ENCODE measurements around the gene GOLT1A. TPM values are rescaled to one million over a fixed set of nuclear protein-coding genes. Genes with fewer than 3 reads are reported as not detected.
"Not testable (repeated sequence)": the region's sequence is repeated elsewhere in the genome, so short reads cannot be mapped to it uniquely, and the experiment has no call there.

Gene GOLT1A
- total RNA-seq, 1 experiment from 2014 or later, result not detected

- no peak for DNase-seq
- Histone ChIP-seq H3K27me3 (no peaks in the 10 kb centered on the region), H3K36me3 (no peaks in the 10 kb centered on the region)
These were observed 40.4 kb upstream of the GOLT1A start for GRCh38 chr1:204254031-204254661.

GRCh38 chr1:204251926-204252689 lies 38.3 kb upstream of the GOLT1A start:
- peaks cover 5% of the 10 kb centered on the region for H3K4me1 ChIP-seq
- no peaks in the 10 kb centered on the region for H3K36me3 ChIP-seq
- H3K9me3 ChIP-seq (replicated peaks), result no peaks in the 10 kb centered on the region
- DNase-seq, result no peak
- no peak overlapping the region for H3K27ac ChIP-seq
- H3K4me3 ChIP-seq, result no peak overlapping the region
- no peaks in the 10 kb centered on the region; the same call in 1 of the 2 replicates for H3K27me3 ChIP-seq

More at GRCh38 chr1:204254031-204254661, 40.4 kb upstream of the GOLT1A start:
- no peaks in the 10 kb centered on the region for H3K9me3 ChIP-seq (replicated peaks)
- H3K4me1 ChIP-seq, result peaks cover 5% of the 10 kb centered on the region
- H3K4me3 ChIP-seq, result no peak overlapping the region
- H3K27ac ChIP-seq, result no peak overlapping the region

DNA sequence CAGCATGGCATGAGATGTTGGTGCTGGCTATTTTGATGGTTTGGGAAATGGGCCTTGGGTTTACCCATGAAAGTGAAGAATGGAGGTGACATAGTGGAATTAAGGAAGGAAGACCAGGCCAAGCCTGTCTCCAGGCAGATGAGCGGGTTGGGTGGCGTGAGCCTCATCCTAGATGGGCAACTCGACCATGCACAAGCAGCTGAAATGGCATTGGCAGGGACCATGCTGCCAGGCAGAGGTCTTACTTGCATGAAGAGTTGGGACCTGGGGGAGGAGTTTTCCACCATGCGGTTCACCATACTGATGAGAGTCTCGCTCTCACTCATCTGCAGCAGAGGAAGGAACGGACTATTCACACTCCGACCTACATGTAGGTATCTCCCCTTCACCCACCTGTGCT lies 37.5 kb upstream of the GOLT1A start:
- no peaks in the 10 kb centered on the region for H3K36me3 ChIP-seq

GRCh38 chr1:204250428-204251030 lies 36.7 kb upstream of the GOLT1A start:
- H3K4me3 ChIP-seq, result no peak overlapping the region
- H3K4me1 ChIP-seq, result peaks cover 3% of the 10 kb centered on the region
- no peaks in the 10 kb centered on the region; the same call in 1 of the 2 replicates for H3K27me3 ChIP-seq
- H3K9me3 ChIP-seq (replicated peaks), result no peaks in the 10 kb centered on the region
- no peak overlapping the region for H3K27ac ChIP-seq
- no peaks in the 10 kb centered on the region for H3K36me3 ChIP-seq
- no peak for DNase-seq

More for the DNA sequence above, 37.5 kb upstream of the GOLT1A start:
- Histone ChIP-seq H3K9me3 (replicated peaks) (no peaks in the 10 kb centered on the region), H3K4me3 (no peak overlapping the region), H3K4me1 (peaks cover 5% of the 10 kb centered on the region), H3K27me3 (no peaks in the 10 kb centered on the region; the same call in 1 of the 2 replicates), H3K27ac (no peak overlapping the region)
- DNase-seq, result no peak

- no peaks in the 10 kb centered on the region for H3K36me3 ChIP-seq
- no peak overlapping the region for H3K27ac ChIP-seq
These were observed 36.1 kb upstream of the GOLT1A start for GRCh38 chr1:204249736-204250427.

DNA sequence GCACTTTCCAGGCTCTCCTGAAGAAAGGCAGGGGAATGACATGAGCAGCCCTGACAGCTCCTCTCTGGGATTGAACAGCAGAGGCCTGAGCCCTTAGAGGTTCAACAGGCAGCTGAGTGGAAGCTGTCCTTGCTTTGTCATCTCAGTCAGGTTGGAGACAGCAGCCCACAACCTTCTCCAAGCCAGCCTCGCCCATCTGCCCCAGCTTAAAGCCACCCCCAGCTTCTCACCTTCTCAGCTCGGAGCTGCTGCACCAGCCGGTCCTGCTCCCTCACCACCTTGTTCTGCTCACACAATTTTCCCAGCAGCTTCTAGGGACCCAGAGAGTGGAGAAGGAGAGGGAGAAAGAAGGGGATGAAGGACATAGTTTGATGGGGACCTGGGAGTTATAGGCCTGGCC lies 35.2 kb upstream of the GOLT1A start:
- no peak for DNase-seq
- Histone ChIP-seq H3K4me3 (no peak overlapping the region), H3K27ac (no peak overlapping the region), H3K9me3 (replicated peaks) (no peaks in the 10 kb centered on the region), H3K27me3 (no peaks in the 10 kb centered on the region; the same call in 1 of the 2 replicates), H3K4me1 (no peaks in the 10 kb centered on the region), H3K36me3 (no peaks in the 10 kb centered on the region)

More at GRCh38 chr1:204249736-204250427, 36.1 kb upstream of the GOLT1A start:
- DNase-seq, result no peak
- no peaks in the 10 kb centered on the region; the same call in 1 of the 2 replicates for H3K27me3 ChIP-seq
- no peaks in the 10 kb centered on the region for H3K9me3 ChIP-seq (replicated peaks)
- H3K4me3 ChIP-seq, result no peak overlapping the region
- no peaks in the 10 kb centered on the region for H3K4me1 ChIP-seq

DNA sequence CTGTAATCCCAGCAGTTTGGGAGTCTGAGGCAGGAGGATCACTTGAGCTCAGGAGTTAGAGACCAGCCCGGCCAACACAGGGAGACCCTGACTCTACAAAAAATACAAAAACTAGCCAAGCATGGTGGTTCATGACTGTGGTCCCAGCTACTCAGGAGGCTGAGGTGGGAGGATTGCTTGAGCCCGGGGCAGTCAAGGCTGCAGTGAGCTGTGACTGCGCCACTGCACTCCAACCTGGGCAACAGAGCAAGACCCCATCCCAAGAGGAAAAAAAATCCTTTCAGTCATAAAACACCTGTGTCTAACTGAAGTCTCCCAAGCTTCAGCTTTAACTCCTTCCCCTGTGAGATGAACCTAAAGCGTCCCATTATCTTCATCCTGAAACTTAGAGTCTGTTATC lies 33.1 kb upstream of the GOLT1A start:
- no peaks in the 10 kb centered on the region for H3K9me3 ChIP-seq (replicated peaks)
- no peak for DNase-seq
- no peaks in the 10 kb centered on the region for H3K36me3 ChIP-seq
- no peak overlapping the region for H3K4me3 ChIP-seq
- no peak overlapping the region for H3K27ac ChIP-seq
- no peaks in the 10 kb centered on the region; the same call in 1 of the 2 replicates for H3K27me3 ChIP-seq
- no peaks in the 10 kb centered on the region for H3K4me1 ChIP-seq

GRCh38 chr1:204242920-204243319 lies 29.1 kb upstream of the GOLT1A start:
- H3K4me3 ChIP-seq, result no peak overlapping the region
- H3K9me3 ChIP-seq (replicated peaks), result no peaks in the 10 kb centered on the region
- no peak overlapping the region for H3K27ac ChIP-seq
- no peaks in the 10 kb centered on the region for H3K36me3 ChIP-seq
- DNase-seq, result no peak
- no peaks in the 10 kb centered on the region for H3K27me3 ChIP-seq
- H3K4me1 ChIP-seq, result no peaks in the 10 kb centered on the region

GRCh38 chr1:204241914-204242313 lies 28.1 kb upstream of the GOLT1A start:
- Histone ChIP-seq H3K9me3 (replicated peaks) (no peaks in the 10 kb centered on the region), H3K4me1 (no peaks in the 10 kb centered on the region), H3K36me3 (no peaks in the 10 kb centered on the region), H3K4me3 (no peak overlapping the region), H3K27ac (no peak overlapping the region), H3K27me3 (no peaks in the 10 kb centered on the region)
- no peak for DNase-seq

GRCh38 chr1:204241050-204241449 lies 27.3 kb upstream of the GOLT1A start:
- Histone ChIP-seq H3K9me3 (replicated peaks) (0 out of 2 replicates have a peak, but pooled peaks cover 5% of the 10 kb centered on the region), H3K4me1 (no peaks in the 10 kb centered on the region), H3K4me3 (no peak overlapping the region), H3K36me3 (no peaks in the 10 kb centered on the region), H3K27me3 (no peaks in the 10 kb centered on the region), H3K27ac (no peak overlapping the region)
- no peak for DNase-seq

DNA sequence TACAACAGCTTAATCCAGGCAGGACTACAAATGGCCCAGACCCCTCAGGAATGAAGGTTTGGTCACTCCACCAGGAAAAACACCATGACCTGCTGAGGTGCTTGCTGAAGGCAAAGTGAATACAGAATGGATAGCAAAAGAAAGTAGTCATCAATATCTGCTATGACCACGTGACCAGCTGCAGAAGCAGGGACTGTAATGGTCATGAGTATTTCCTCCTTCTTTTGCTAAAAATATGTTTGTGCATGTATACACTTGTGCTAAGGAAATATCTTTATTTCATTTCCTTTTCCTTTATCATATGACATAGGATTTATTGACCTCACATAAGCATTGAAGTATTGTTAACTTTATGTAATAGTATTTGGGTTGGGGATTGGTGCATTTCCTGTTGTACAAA lies 26.4 kb upstream of the GOLT1A start:
- Histone ChIP-seq H3K4me1 (no peaks in the 10 kb centered on the region), H3K4me3 (no peak overlapping the region), H3K27ac (no peak overlapping the region), H3K36me3 (no peaks in the 10 kb centered on the region), H3K9me3 (replicated peaks) (0 out of 2 replicates have a peak, but pooled peaks cover 5% of the 10 kb centered on the region), H3K27me3 (no peaks in the 10 kb centered on the region)
- no peak for DNase-seq

- H3K27me3 ChIP-seq; H3K4me3 ChIP-seq; H3K4me1 ChIP-seq; H3K9me3 ChIP-seq (replicated peaks); H3K27ac ChIP-seq; DNase-seq; H3K36me3 ChIP-seq: not testable (repeated sequence)
These were observed 25.6 kb upstream of the GOLT1A start for GRCh38 chr1:204239401-204239800.

DNA sequence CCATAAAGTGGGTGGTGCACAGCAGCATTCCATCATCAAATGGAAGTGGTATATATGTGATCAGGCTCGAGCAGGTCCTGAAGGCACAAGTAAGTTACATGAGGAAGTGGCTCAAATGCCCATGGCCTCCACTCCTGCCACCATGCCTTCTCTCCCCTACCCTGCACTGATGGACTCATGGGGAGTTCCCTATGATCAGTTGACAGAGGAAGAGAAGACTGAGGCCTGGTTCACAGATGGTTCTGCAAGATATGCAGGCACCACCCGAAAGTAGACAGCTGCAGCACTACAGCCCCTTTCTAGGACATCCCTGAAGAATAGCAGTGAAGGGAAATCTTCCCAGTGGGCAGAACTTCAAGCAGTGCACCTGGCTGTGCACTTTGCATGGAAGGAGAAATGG lies 24.7 kb upstream of the GOLT1A start:
- not testable (repeated sequence) for H3K4me3 ChIP-seq; H3K36me3 ChIP-seq; DNase-seq; H3K27ac ChIP-seq; H3K4me1 ChIP-seq; H3K9me3 ChIP-seq (replicated peaks); H3K27me3 ChIP-seq

DNA sequence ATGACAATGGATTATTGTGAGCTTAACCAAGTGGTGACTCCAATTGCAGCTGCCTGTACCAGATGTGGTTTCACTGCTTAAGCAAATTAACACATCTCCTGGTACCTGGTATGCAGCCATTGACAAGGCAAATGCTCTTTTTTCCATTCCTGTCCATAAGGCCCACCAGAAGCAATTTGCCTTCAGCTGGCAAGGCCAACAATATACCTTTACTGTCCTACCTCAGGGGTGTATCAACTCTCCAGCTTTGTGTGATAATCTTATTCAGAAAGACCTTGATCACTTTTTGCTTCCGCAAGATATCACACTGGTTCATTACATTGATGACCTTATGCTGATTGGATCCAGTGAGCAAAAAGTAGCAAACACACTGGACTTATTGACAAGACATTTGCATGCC lies 23.7 kb upstream of the GOLT1A start:
- H3K36me3 ChIP-seq, result not testable (repeated sequence)

GRCh38 chr1:204232526-204232925 lies 18.7 kb upstream of the GOLT1A start:
- DNase-seq, result no peak
- no peaks in the 10 kb centered on the region for H3K4me1 ChIP-seq
- no peaks in the 10 kb centered on the region for H3K27me3 ChIP-seq
- H3K4me3 ChIP-seq, result no peak overlapping the region
- 0 out of 2 replicates have a peak, but pooled peaks cover 5% of the 10 kb centered on the region for H3K9me3 ChIP-seq (replicated peaks)
- no peaks in the 10 kb centered on the region for H3K36me3 ChIP-seq
- H3K27ac ChIP-seq, result no peak overlapping the region

More for the DNA sequence above, 23.7 kb upstream of the GOLT1A start:
- not testable (repeated sequence) for H3K27ac ChIP-seq; H3K9me3 ChIP-seq (replicated peaks); H3K4me3 ChIP-seq; H3K27me3 ChIP-seq; DNase-seq; H3K4me1 ChIP-seq
